ENCODE results near the gene AMBP. TPM values are rescaled to one million over a fixed set of nuclear protein-coding genes. Genes with fewer than 3 reads are reported as not detected.
A peak's percentile ranks its signal among the peaks of the same experiment; 100 is the strongest.

Gene AMBP
- total RNA-seq, 2 donors from 2014 or later, result 0.68 to 2.9 TPM

- no peak overlapping the region for H3K4me3 ChIP-seq (ENCODE audit: low read length)
- no peaks in the 10 kb centered on the region for H3K36me3 Mint-ChIP-seq (ENCODE audit: low read depth)
These were observed 46.8 kb upstream of the AMBP start for GRCh38 chr9:114124666-114125475.

DNA sequence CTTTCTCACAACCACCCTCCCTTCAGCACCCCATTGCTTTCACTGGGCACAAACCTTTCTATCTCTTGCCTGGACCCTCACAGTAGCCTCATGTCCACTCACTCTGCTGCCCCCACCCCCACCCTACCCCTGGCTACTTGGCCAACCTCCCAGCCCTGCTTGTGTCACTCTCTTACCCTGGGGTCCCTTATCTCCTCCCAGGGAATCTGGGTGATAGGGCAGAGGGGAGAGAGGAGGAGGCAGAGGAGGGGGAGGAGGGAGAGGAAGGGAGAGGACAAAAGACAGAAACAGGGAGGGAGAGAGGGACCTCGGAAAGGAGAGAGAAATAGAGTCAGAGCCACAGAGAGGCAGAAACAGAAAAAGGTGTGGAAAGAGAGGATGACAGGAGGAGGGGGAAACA, 46.0 kb upstream of the AMBP start:
- H3K36me3 Mint-ChIP-seq (ENCODE audit: low read depth), result no peaks in the 10 kb centered on the region
- Histone ChIP-seq H3K4me1 (ENCODE audit: control insufficient read depth, insufficient read depth, low read length) (no peaks in the 10 kb centered on the region), H3K27me3 (ENCODE audit: control insufficient read depth, insufficient read depth, low read length, poor library complexity, severe bottlenecking) (no peaks in the 10 kb centered on the region), H3K36me3 (ENCODE audit: control insufficient read depth, insufficient read depth, low read length) (no peaks in the 10 kb centered on the region), H3K4me3 (ENCODE audit: low read length) (no peak overlapping the region), H3K9me3 (ENCODE audit: control insufficient read depth, low read length) (no peaks in the 10 kb centered on the region), H3K9ac (ENCODE audit: extremely low read depth, low read length, poor library complexity, severe bottlenecking) (no peak overlapping the region), H3K27ac (ENCODE audit: low read depth, low read length) (no peak overlapping the region)
- no peaks in the 10 kb centered on the region for H3K9me3 Mint-ChIP-seq
- TF ChIP-seq CTCF (conservative IDR thresholded peaks at IDR 0.05), result no peak
- H3K27ac Mint-ChIP-seq, result no peak overlapping the region
- H3K4me1 Mint-ChIP-seq, result peaks cover 28% of the 10 kb centered on the region
- peak; percentile 25 for DNase-seq
- H3K4me3 Mint-ChIP-seq, result no peak overlapping the region
- H3K27me3 Mint-ChIP-seq (ENCODE audit: insufficient read depth), result peaks cover 10% of the 10 kb centered on the region
- 61 to 80% methylated on average over 1 of the region's 1 CpG for WGBS, 2 experiments (ENCODE audit: insufficient coverage in 1 of 2, insufficient read length in 1 of 2)

More at GRCh38 chr9:114124666-114125475, 46.8 kb upstream of the AMBP start:
- Mint-ChIP-seq H3K4me3 (no peak overlapping the region), H3K9me3 (no peaks in the 10 kb centered on the region), H3K27me3 (ENCODE audit: insufficient read depth) (peaks cover 10% of the 10 kb centered on the region), H3K27ac (no peak overlapping the region), H3K4me1 (peaks cover 23% of the 10 kb centered on the region)
- H3K27ac ChIP-seq (ENCODE audit: low read depth, low read length), result no peak overlapping the region
- no peak for DNase-seq
- H3K9me3 ChIP-seq (ENCODE audit: control insufficient read depth, low read length), result no peaks in the 10 kb centered on the region
- TF ChIP-seq CTCF (conservative IDR thresholded peaks at IDR 0.05), result no peak
- WGBS, 2 experiments (ENCODE audit: insufficient coverage in 1 of 2, insufficient read length in 1 of 2), result 89% methylated on average over 5 to 13 of the region's 13 CpGs
- H3K4me1 ChIP-seq (ENCODE audit: control insufficient read depth, insufficient read depth, low read length), result no peaks in the 10 kb centered on the region
- H3K9ac ChIP-seq (ENCODE audit: extremely low read depth, low read length, poor library complexity, severe bottlenecking), result no peak overlapping the region
- H3K36me3 ChIP-seq (ENCODE audit: control insufficient read depth, insufficient read depth, low read length), result no peaks in the 10 kb centered on the region
- H3K27me3 ChIP-seq (ENCODE audit: control insufficient read depth, insufficient read depth, low read length, poor library complexity, severe bottlenecking), result no peaks in the 10 kb centered on the region

DNA sequence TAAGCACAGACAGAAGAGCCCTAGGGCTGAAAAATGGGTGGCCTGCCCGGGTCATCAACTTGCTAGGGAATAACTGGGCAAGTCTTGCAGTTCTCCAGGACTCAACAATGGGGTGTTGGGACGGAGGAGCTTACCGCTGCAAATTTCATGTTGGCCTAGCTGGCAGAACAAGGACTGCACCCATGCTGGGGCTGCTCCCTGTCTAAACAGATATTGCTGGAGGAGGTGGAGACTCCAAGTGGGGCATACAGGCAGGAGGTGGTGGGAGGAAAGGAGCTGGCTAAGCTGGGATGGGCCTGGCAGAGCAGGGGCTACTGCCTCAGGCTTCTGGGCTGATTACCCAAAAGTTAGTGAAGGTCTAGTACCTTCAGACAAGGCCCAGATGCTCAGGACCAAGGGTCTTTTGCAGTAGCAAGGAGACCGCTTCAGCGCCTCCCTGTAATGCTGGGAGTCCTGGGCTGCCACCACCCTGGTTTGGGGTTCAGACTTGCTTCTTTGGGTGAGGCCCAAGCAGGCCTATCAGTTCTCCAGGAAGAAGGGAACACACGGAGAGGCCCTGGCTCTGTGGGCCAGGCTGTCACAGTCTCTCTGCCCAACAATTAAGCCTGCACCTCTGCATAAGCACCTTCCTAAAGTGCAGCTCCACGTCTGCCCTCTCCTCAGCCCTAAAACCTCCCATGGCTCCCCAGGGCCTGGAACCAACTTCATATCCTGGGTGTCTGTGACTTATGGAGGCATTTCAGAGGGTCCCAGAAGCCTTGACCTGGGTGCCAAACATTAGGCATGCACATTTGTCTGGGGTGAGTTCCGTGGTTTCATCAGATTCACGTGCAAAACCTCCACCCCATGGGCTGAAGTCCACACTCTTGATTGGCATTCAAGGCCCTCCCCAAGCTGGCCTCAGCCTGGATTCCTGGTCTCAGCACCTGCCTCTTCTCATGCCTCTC, 45.2 kb upstream of the AMBP start:
- TF ChIP-seq CTCF (conservative IDR thresholded peaks at IDR 0.05), result no peak
- no peaks in the 10 kb centered on the region for H3K9me3 Mint-ChIP-seq
- no peak overlapping the region for H3K4me3 Mint-ChIP-seq
- no peak overlapping the region for H3K27ac Mint-ChIP-seq
- H3K27me3 Mint-ChIP-seq (ENCODE audit: insufficient read depth), result peaks cover 10% of the 10 kb centered on the region
- no peak overlapping the region for H3K9ac ChIP-seq (ENCODE audit: extremely low read depth, low read length, poor library complexity, severe bottlenecking)
- no peaks in the 10 kb centered on the region for H3K36me3 Mint-ChIP-seq (ENCODE audit: low read depth)
- no peaks in the 10 kb centered on the region for H3K27me3 ChIP-seq (ENCODE audit: control insufficient read depth, insufficient read depth, low read length, poor library complexity, severe bottlenecking)
- no peaks in the 10 kb centered on the region for H3K4me1 ChIP-seq (ENCODE audit: control insufficient read depth, insufficient read depth, low read length)
- H3K4me3 ChIP-seq (ENCODE audit: low read length), result no peak overlapping the region
- no peaks in the 10 kb centered on the region for H3K9me3 ChIP-seq (ENCODE audit: control insufficient read depth, low read length)
- H3K4me1 Mint-ChIP-seq, result peaks cover 36% of the 10 kb centered on the region
- no peak overlapping the region for H3K27ac ChIP-seq (ENCODE audit: low read depth, low read length)
- 92 to 94% methylated on average over 8 to 9 of the region's 9 CpGs for WGBS, 2 experiments (ENCODE audit: insufficient coverage in 1 of 2, insufficient read length in 1 of 2)
- peak; percentile 37 for DNase-seq
- no peaks in the 10 kb centered on the region for H3K36me3 ChIP-seq (ENCODE audit: control insufficient read depth, insufficient read depth, low read length)
